Keratinocyte (primary cell): ENCODE results near the gene BRIP1. TPM values are rescaled to one million over a fixed set of nuclear protein-coding genes. Genes with fewer than 3 reads are reported as not detected.

Experiments used
- DNase-seq: peaks from one replicate; pipeline ENCODE4 v3.0.0-alpha.2; 2011; ENCODE audit warnings: low read depth, missing footprints, low spot score
- FAIRE-seq: peaks from 2 replicates; lab custom pipeline; 2011; peaks lifted over from hg19 to GRCh38; lab: Jason Lieb, UNC
- H2AFZ ChIP-seq: 2 replicates; pipeline ENCODE4 v1.6.0; 2012; ENCODE audit warnings: low read length, control low read depth, inconsistent platforms; ENCODE audit not compliant: control insufficient read depth
- H3K27ac ChIP-seq: 2 replicates; pipeline ENCODE4 v1.5.1; 2011; ENCODE audit warnings: low read length; ENCODE audit not compliant: control insufficient read depth, insufficient read depth
- H3K27me3 ChIP-seq: 3 replicates; pipeline ENCODE4 v1.6.0; 2011; ENCODE audit warnings: low read length; ENCODE audit not compliant: control insufficient read depth, insufficient read depth; ENCODE audit errors: extremely low read depth
- H3K36me3 ChIP-seq, 2 experiments: 2 replicates in 1 of 2; 3 replicates in 1 of 2; pipeline ENCODE4 v1.5.1; 2011; ENCODE audit warnings: low read length in 2 of 2, mild to moderate bottlenecking in 1 of 2; ENCODE audit not compliant: control insufficient read depth in 2 of 2, insufficient read depth in 2 of 2; ENCODE audit errors: extremely low read depth in 1 of 2
- H3K4me1 ChIP-seq: 3 replicates; pipeline ENCODE4 v1.5.1; 2011; ENCODE audit warnings: low read length; ENCODE audit not compliant: control insufficient read depth, insufficient read depth; ENCODE audit errors: extremely low read depth
- H3K4me2 ChIP-seq: 3 replicates; pipeline ENCODE4 v1.6.0; 2011; ENCODE audit warnings: low read depth, low read length; ENCODE audit not compliant: control insufficient read depth, insufficient read depth; ENCODE audit errors: extremely low read depth
- H3K4me3 ChIP-seq, 3 experiments: fragments of 200-600 bp in 1 of 3; sonication (generic) in 1 of 3; 2 replicates in 2 of 3; 3 replicates in 1 of 3; pipeline ENCODE4 v1.5.1; 2011 to 2016; ENCODE audit warnings: low read length in 3 of 3, mild to moderate bottlenecking in 3 of 3, control low read depth in 2 of 3, inconsistent platforms in 1 of 3, low read depth in 1 of 3, mixed read lengths in 1 of 3, mixed run types in 1 of 3, moderate library complexity in 1 of 3; ENCODE audit not compliant: control insufficient read depth in 2 of 3, insufficient read depth in 2 of 3; ENCODE audit errors: extremely low read depth in 1 of 3
- H3K79me2 ChIP-seq: 2 replicates; pipeline ENCODE4 v1.6.0; 2012; ENCODE audit warnings: low read length; ENCODE audit not compliant: control insufficient read depth, insufficient read depth
- H3K9ac ChIP-seq: 3 replicates; pipeline ENCODE4 v1.6.0; 2011; ENCODE audit warnings: low read length; ENCODE audit not compliant: control insufficient read depth, insufficient read depth; ENCODE audit errors: extremely low read depth
- H3K9me1 ChIP-seq: 3 replicates; pipeline ENCODE4 v1.6.0; 2011; ENCODE audit warnings: low read length; ENCODE audit not compliant: control insufficient read depth, insufficient read depth; ENCODE audit errors: extremely low read depth
- H3K9me3 ChIP-seq: 2 replicates; pipeline ENCODE4 v1.5.1; 2012; ENCODE audit warnings: low read depth, low read length; ENCODE audit not compliant: control insufficient read depth
- H4K20me1 ChIP-seq: 3 replicates; pipeline ENCODE4 v1.6.0; 2011; ENCODE audit warnings: low read length; ENCODE audit not compliant: control insufficient read depth, insufficient read depth; ENCODE audit errors: extremely low read depth
- CTCF ChIP-seq, 3 experiments: IDR thresholded peaks in 1 of 3; conservative IDR thresholded peaks in 1 of 3; optimal IDR thresholded peaks in 1 of 3; 2 replicates in 2 of 3; 3 replicates in 1 of 3; pipeline versions ENCODE3 to v1.5.1; 2011; ENCODE audit warnings: low read length in 3 of 3, mild to moderate bottlenecking in 3 of 3, moderate library complexity in 2 of 3, control low read depth in 1 of 3, inconsistent platforms in 1 of 3; ENCODE audit not compliant: insufficient read depth in 2 of 3; ENCODE audit errors: extremely low read depth in 1 of 3
- EZH2 ChIP-seq: IDR thresholded peaks from one replicate; pipeline ENCODE4 v1.6.1; 2012; ENCODE audit warnings: inconsistent platforms, mild to moderate bottlenecking, low read length, moderate library complexity
- dilution Hi-C: fragments of 300-500 bp; cut with MboI; formaldehyde crosslinking; loops from one replicate; pipeline ENCODE4 v1.7.0; 2020; ENCODE audit warnings: low sequenced_read_pairs; ENCODE audit not compliant: extremely low pct_ligation_motif_present
- polyA plus RNA-seq, 5 experiments: library from polyadenylated mRNA; depleted of rRNA in 3 of 5; stranded (reverse) in 3 of 5; stranded (forward) in 1 of 5; unstranded in 1 of 5; fragments of >200 nt; gene quantifications; 1 replicate in 1 of 5; 2 replicates in 3 of 5; 3 replicates in 1 of 5; pipeline versions ENCODE4 v1.2.1 to v1.2.3, GENCODE V29; 2011 to 2012; ENCODE audit warnings: missing spikeins in 2 of 5, low read depth in 1 of 5, low replicate concordance in 1 of 5

BRIP1 gene
- polyA plus RNA-seq, 1 donor (not counting 4 experiments of a cell fraction or from before 2014, with no cell fraction given), result 4.0 TPM

GRCh38 chr17:61768405-61768804 is 94.9 kb downstream of the BRIP1 start:
- no peak overlapping the region for H3K4me3 ChIP-seq
- no peaks in the 10 kb centered on the region for H4K20me1 ChIP-seq
- peaks cover 10% of the 10 kb centered on the region for H3K4me1 ChIP-seq
- no peaks in the 10 kb centered on the region for H3K9me1 ChIP-seq
- H3K9ac ChIP-seq, result no peak overlapping the region
- H3K27ac ChIP-seq, result no peak overlapping the region
- FAIRE-seq (no peak), DNase-seq (no peak)
- H3K4me2 ChIP-seq, result no peak overlapping the region
- H3K27me3 ChIP-seq, result no peaks in the 10 kb centered on the region
- no peaks in the 10 kb centered on the region for H3K36me3 ChIP-seq
- TF ChIP-seq EZH2 (no peak), CTCF (optimal IDR thresholded peaks at IDR 0.05 in 1 of 3, IDR thresholded peaks at IDR 0.05 in 1 of 3, conservative IDR thresholded peaks at IDR 0.05 in 1 of 3; ENCODE audit: extremely low read depth in 1 of 3, insufficient read depth in 2 of 3, low read length in 3 of 3) (no peak)
- no peaks in the 10 kb centered on the region for H3K9me3 ChIP-seq
- no peaks in the 10 kb centered on the region for H3K79me2 ChIP-seq
- dilution Hi-C loops, result no loop called here
- no peak overlapping the region for H2AFZ ChIP-seq

- H3K4me1 ChIP-seq, result peaks cover 10% of the 10 kb centered on the region
- H2AFZ ChIP-seq, result no peak overlapping the region
- no peaks in the 10 kb centered on the region for H3K9me3 ChIP-seq
- H3K4me3 ChIP-seq, result no peak overlapping the region
- H4K20me1 ChIP-seq, result no peaks in the 10 kb centered on the region
- no peaks in the 10 kb centered on the region for H3K79me2 ChIP-seq
- no peak overlapping the region for H3K9ac ChIP-seq
- TF ChIP-seq CTCF (optimal IDR thresholded peaks at IDR 0.05 in 1 of 3, IDR thresholded peaks at IDR 0.05 in 1 of 3, conservative IDR thresholded peaks at IDR 0.05 in 1 of 3; ENCODE audit: extremely low read depth in 1 of 3, insufficient read depth in 2 of 3, low read length in 3 of 3) (no peak), EZH2 (no peak)
- H3K4me2 ChIP-seq, result peak overlapping the region; percentile 9
- no peaks in the 10 kb centered on the region for H3K36me3 ChIP-seq
- no peak overlapping the region for H3K27ac ChIP-seq
- H3K27me3 ChIP-seq, result no peaks in the 10 kb centered on the region
- no peak for DNase-seq
- no peak for FAIRE-seq
- dilution Hi-C loops, result no loop called here
- no peaks in the 10 kb centered on the region for H3K9me1 ChIP-seq
These were observed 96.8 kb downstream of the BRIP1 start for GRCh38 chr17:61766520-61766919.
